DND-41 (cell line): ENCODE data around the gene JMJD8.

Source experiments
- ATAC-seq: fragments of 200-7000 bp; cut with Tn5 transposase; 3 replicates; pipeline ENCODE4 v1.9.1; 2021; ENCODE audit warnings: low read depth; ENCODE audit not compliant: insufficient read depth
- DNase-seq: peaks from one replicate; pipeline ENCODE4 v3.0.0-alpha.2; 2020
- H2AFZ ChIP-seq: 2 replicates; pipeline ENCODE4 v1.6.0; 2012; ENCODE audit warnings: low read depth, low read length
- H3K27ac ChIP-seq: 2 replicates; pipeline ENCODE4 v1.5.1; 2012; ENCODE audit warnings: low read length, inconsistent platforms
- H3K27me3 ChIP-seq: fragments of 200-600 bp; sonication (generic); 2 replicates; pipeline ENCODE4 v1.6.0; 2012; ENCODE audit warnings: low read length, mild to moderate bottlenecking, inconsistent platforms; ENCODE audit not compliant: insufficient read depth, poor library complexity
- H3K36me3 ChIP-seq: 2 replicates; pipeline ENCODE4 v1.5.1; 2012; ENCODE audit warnings: low read length, inconsistent platforms; ENCODE audit not compliant: insufficient read depth
- H3K4me1 ChIP-seq: 2 replicates; pipeline ENCODE4 v1.5.1; 2012; ENCODE audit warnings: mild to moderate bottlenecking, low read length; ENCODE audit not compliant: insufficient read depth
- H3K4me2 ChIP-seq: 2 replicates; pipeline ENCODE4 v1.6.0; 2012; ENCODE audit warnings: mild to moderate bottlenecking, moderate library complexity, low read length, inconsistent platforms; ENCODE audit not compliant: insufficient read depth
- H3K4me3 ChIP-seq, 2 experiments: fragments of 200-600 bp in 1 of 2; shearing (Covaris generic) in 1 of 2; 2 replicates each; pipeline ENCODE4 v1.5.1; 2012 to 2016; ENCODE audit warnings: inconsistent platforms in 2 of 2, low read length in 2 of 2, mild to moderate bottlenecking in 2 of 2, low read depth in 1 of 2, moderate library complexity in 1 of 2
- H3K79me2 ChIP-seq: 2 replicates; pipeline ENCODE4 v1.6.0; 2012; ENCODE audit warnings: low read length, inconsistent platforms; ENCODE audit not compliant: insufficient read depth
- H3K9ac ChIP-seq: 2 replicates; pipeline ENCODE4 v1.6.0; 2012; ENCODE audit warnings: low read depth, mild to moderate bottlenecking, inconsistent platforms, low read length, moderate library complexity
- H3K9me3 ChIP-seq: 2 replicates; pipeline ENCODE4 v1.5.1; 2012; ENCODE audit warnings: low read length, moderate library complexity, mild to moderate bottlenecking, inconsistent platforms; ENCODE audit not compliant: insufficient read depth, severe bottlenecking
- H4K20me1 ChIP-seq: 2 replicates; pipeline ENCODE4 v1.6.0; 2012; ENCODE audit warnings: low read length; ENCODE audit not compliant: insufficient read depth
- CTCF ChIP-seq: IDR thresholded peaks from 2 replicates; pipeline ENCODE4 v1.5.1; 2012; ENCODE audit warnings: borderline replicate concordance, low read length, moderate library complexity, mild to moderate bottlenecking; ENCODE audit not compliant: poor library complexity, severe bottlenecking; ENCODE audit errors: extremely low read depth
- EZH2 ChIP-seq: IDR thresholded peaks from 3 replicates; pipeline ENCODE4 v1.6.1; 2012; ENCODE audit warnings: borderline replicate concordance, low read depth, mild to moderate bottlenecking, moderate library complexity, low read length, inconsistent platforms; ENCODE audit not compliant: severe bottlenecking

Gene JMJD8

GRCh38 chr16:676913-677312 is 7.2 kb downstream of the JMJD8 start:
- Histone ChIP-seq H3K27me3 (no peaks in the 10 kb centered on the region), H3K4me2 (no peak overlapping the region), H3K4me3 (no peak overlapping the region), H3K9me3 (no peaks in the 10 kb centered on the region), H3K4me1 (peaks cover 25% of the 10 kb centered on the region), H3K9ac (no peak overlapping the region), H4K20me1 (peaks cover 56% of the 10 kb centered on the region), H3K36me3 (peaks cover 32% of the 10 kb centered on the region), H3K79me2 (peaks cover 16% of the 10 kb centered on the region), H2AFZ (no peak overlapping the region), H3K27ac (no peak overlapping the region)
- TF ChIP-seq EZH2 (no peak), CTCF (no peak)
- DNase-seq (no peak), ATAC-seq (no peak)

GRCh38 chr16:676565-676902 is 7.6 kb downstream of the JMJD8 start:
- no peak overlapping the region for H2AFZ ChIP-seq
- H3K4me2 ChIP-seq = no peak overlapping the region
- TF ChIP-seq EZH2 = no peak
- TF ChIP-seq CTCF = no peak
- peaks cover 12% of the 10 kb centered on the region for H3K79me2 ChIP-seq
- no peaks in the 10 kb centered on the region for H3K27me3 ChIP-seq
- no peak for DNase-seq
- H3K9me3 ChIP-seq = no peaks in the 10 kb centered on the region
- no peak overlapping the region for H3K4me3 ChIP-seq
- no peak for ATAC-seq
- no peak overlapping the region for H3K9ac ChIP-seq
- peaks cover 22% of the 10 kb centered on the region for H3K4me1 ChIP-seq
- peaks cover 54% of the 10 kb centered on the region for H4K20me1 ChIP-seq
- H3K36me3 ChIP-seq = peaks cover 32% of the 10 kb centered on the region
- no peak overlapping the region for H3K27ac ChIP-seq

- H3K79me2 ChIP-seq = peaks cover 7% of the 10 kb centered on the region
- no peak overlapping the region for H3K4me3 ChIP-seq
- no peak overlapping the region for H3K9ac ChIP-seq
- H3K27me3 ChIP-seq = no peaks in the 10 kb centered on the region
- no peaks in the 10 kb centered on the region for H3K9me3 ChIP-seq
- no peak overlapping the region for H3K27ac ChIP-seq
- H3K36me3 ChIP-seq = peaks cover 32% of the 10 kb centered on the region
- DNase-seq (no peak), ATAC-seq (no peak)
- peaks cover 17% of the 10 kb centered on the region for H3K4me1 ChIP-seq
- H4K20me1 ChIP-seq = peaks cover 54% of the 10 kb centered on the region
- no peak overlapping the region for H2AFZ ChIP-seq
- TF ChIP-seq EZH2 (no peak), CTCF (no peak)
- no peak overlapping the region for H3K4me2 ChIP-seq
Measured at GRCh38 chr16:675884-676564, 8.1 kb downstream of the JMJD8 start.
